Measurements from ENCODE around the gene A2ML1.
"Not testable (repeated sequence)": the region's sequence is repeated elsewhere in the genome, so short reads cannot be mapped to it uniquely, and the experiment has no call there.

The A2ML1 gene

DNA sequence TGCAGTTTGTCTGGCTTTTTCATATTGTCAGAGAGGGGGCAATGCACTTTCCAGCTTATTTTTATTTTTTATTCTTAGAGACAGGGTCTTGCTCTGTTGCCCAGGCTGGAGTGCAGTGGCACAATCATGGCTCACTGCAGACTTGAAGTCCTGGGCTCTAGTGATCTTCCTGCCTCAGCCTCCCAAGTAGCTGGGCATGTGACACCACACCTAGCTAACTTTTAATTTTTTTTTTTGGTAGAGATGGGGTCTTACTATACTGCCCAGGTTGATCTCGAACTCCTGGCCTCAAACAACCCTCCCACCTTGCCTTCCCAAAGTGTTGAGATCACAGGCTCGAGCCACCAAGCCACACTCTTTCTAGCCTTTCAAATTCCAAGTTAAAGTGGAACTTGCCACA, 3.9 kb upstream of the A2ML1 start:
- no peak for DNase-seq

GRCh38 chr12:8819666-8819980, 2.8 kb upstream of the A2ML1 start:
- DNase-seq = no peak

GRCh38 chr12:8820676-8821407, 1.6 kb upstream of the A2ML1 start:
- not testable (repeated sequence) for DNase-seq

- DNase-seq = no peak
Observed at GRCh38 chr12:8821591-8821990, 830 bp upstream of the A2ML1 start.

DNA sequence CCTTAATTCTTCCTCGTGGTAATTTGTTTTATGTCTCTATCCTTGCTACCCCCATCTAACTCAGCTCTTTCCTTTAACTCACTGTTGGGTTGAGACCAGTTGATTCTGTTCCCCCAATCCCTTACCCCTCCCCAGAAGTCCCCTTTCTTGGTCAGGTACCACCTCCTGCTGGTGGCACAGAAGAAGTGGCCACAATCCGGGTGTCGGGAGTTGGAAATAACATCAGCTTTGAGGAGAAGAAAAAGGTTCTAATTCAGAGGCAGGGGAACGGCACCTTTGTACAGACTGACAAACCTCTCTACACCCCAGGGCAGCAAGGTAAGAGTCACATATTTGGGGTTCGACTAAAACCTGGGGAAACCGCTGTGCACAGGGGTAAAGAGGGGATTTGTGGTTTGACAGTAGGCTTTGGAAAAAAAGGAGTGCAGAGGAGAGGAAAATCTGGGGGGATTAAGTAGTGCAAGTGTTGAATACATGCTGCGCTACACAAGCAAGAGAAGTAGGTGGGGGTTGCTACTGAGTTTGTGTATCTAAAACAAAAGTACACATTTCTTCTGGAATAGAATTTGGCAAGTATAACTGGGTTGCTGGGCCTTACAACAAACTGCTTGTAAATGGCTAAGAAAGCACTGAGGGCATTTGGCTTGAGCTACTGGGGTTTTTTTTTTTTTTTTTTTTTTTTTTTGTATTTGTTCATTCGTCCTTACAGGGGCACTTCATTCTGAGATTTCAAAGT, 1.3 kb downstream of the A2ML1 start:
- DNase-seq = no peak

DNA sequence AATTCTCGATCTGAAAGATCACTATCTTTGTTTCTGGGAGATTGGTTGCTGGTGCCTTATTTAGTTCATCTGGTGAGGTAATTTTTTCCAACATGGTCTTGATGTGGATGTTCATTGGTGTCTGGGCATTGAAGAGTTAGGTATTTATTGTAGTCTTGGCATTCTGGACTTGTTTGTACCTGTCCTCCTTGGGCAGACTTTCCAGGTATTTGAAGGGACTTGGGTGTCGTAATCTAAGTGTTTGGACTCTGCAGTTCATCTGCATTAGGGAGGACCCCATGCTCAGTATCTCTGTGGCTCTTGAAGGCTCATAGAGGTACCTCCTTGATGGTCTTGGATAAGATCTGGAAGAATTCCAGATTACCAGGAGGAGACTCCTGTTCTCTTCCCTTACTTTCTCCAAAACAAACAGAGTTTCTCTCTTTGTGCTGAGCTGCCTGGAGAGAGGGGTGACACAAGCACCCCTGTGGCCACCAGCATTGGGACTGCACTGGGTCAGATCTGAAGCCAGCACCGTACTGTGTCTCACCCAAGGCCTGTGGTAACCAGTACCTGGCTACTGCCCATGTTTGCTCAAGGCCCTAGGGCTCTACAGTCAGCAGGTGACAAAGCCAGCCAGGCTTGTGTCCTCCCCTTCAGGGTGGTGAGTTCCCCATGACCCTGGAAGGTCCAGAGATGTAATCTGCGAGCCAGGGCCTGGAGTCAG, 5.3 kb downstream of the A2ML1 start:
- DNase-seq = no peak

GRCh38 chr12:8828257-8829124, 6.1 kb downstream of the A2ML1 start:
- no peak for DNase-seq

- DNase-seq = no peak
Observed at GRCh38 chr12:8829125-8829518, 6.7 kb downstream of the A2ML1 start.

GRCh38 chr12:8829621-8830020, 7.2 kb downstream of the A2ML1 start:
- DNase-seq = no peak

GRCh38 chr12:8831116-8831515, 8.7 kb downstream of the A2ML1 start:
- no peak for DNase-seq

- DNase-seq = no peak
Observed at GRCh38 chr12:8832500-8832899, 10.1 kb downstream of the A2ML1 start.

DNA sequence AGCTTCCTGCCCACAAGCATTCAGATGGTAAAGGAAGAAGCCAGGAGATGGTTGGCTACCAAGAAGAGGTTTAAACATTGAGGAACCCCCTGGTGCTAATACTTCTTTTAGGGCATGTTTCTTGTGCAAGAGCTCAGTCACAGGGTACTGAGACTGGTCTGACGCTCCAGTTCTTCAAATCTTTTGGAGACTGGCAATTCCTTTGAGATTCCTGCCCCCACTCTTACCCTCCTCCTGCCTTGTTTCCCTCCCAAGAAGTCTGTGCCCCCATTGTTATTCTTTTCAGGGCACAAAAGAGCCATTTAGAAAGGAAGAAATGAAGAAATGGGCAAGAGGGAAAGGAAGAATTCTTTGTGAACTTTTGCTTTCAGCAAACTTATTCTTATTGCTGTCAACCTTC, 11.8 kb downstream of the A2ML1 start:
- DNase-seq = no peak

- DNase-seq = no peak
Observed at GRCh38 chr12:8837291-8837690, 14.9 kb downstream of the A2ML1 start.

- no peak for DNase-seq
Observed at GRCh38 chr12:8840321-8840720, 17.9 kb downstream of the A2ML1 start.

- DNase-seq = no peak
Observed at GRCh38 chr12:8840938-8841633, 18.7 kb downstream of the A2ML1 start.

- DNase-seq = no peak
Observed at GRCh38 chr12:8841778-8842177, 19.4 kb downstream of the A2ML1 start.

GRCh38 chr12:8844665-8845064, 22.2 kb downstream of the A2ML1 start:
- DNase-seq = no peak

GRCh38 chr12:8846305-8846704, 23.9 kb downstream of the A2ML1 start:
- no peak for DNase-seq

GRCh38 chr12:8847435-8847834, 25.0 kb downstream of the A2ML1 start:
- DNase-seq = no peak

- no peak for DNase-seq
Observed at GRCh38 chr12:8849876-8850275, 27.5 kb downstream of the A2ML1 start.

GRCh38 chr12:8852119-8852518, 29.7 kb downstream of the A2ML1 start:
- DNase-seq = no peak

DNA sequence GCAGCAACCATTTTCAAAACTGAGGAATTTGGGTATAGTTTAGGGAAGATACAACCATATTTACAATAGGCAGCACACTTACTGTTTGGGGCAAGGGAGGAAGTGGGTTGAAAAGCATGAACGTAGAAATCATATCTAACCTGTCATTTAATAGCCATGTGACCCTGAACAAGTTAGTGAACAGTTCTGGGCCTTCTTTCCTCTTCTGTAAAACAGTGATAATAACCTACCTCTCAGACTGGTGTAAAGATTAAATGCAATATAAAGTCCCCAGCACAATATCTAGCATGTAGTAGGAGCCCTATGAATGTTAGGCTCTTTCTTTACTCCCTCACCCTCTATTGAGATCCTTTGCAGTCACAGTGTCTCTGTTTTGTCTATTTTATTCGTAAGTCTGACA, 33.5 kb downstream of the A2ML1 start:
- no peak for DNase-seq

DNA sequence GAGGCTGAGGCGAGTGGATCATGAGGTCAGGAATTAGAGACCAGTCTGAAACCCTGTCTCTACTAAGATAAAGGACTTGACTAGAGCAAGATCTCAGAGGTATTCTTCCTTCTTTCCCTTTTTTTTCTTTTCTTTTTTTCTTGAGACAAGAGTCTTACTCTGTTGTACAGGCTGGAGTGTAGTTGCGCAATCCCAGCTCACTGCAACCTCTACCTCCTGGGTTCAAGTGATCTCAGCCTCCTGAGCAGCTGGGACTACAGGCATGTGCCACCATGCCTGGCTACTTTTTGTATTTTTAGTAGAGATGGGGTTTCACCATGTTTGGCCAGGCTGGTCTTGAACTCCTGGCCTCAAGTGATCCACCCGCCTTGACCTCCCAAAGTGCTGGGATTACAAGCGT, 37.0 kb downstream of the A2ML1 start:
- not testable (repeated sequence) for DNase-seq
